KMS-11 (cell line): Measurements from ENCODE around the gene MYL4.

Experiments used
- H2AFZ ChIP-seq: fragments of 200-600 bp; sonication (generic); 2 replicates; pipeline ENCODE4 v1.6.1; 2016; ENCODE audit warnings: antibody characterized with exemption, mixed run types, low read depth
- H3K27ac ChIP-seq: fragments of 200-600 bp; sonication (generic); 2 replicates; pipeline ENCODE4 v1.6.1; 2016; ENCODE audit warnings: mild to moderate bottlenecking, mixed run types
- H3K27me3 ChIP-seq: fragments of 200-600 bp; sonication (generic); 2 replicates; pipeline ENCODE4 v1.6.1; 2017; ENCODE audit warnings: mild to moderate bottlenecking, low read depth, mixed run types, moderate library complexity; ENCODE audit not compliant: insufficient read depth
- H3K36me3 ChIP-seq: fragments of 200-600 bp; sonication (generic); 2 replicates; pipeline ENCODE4 v1.6.1; 2017; ENCODE audit warnings: mild to moderate bottlenecking, mixed run types; ENCODE audit not compliant: insufficient read depth
- H3K4me1 ChIP-seq: fragments of 200-600 bp; sonication (generic); 2 replicates; pipeline ENCODE4 v1.6.1; 2016; ENCODE audit warnings: mild to moderate bottlenecking, low read depth, mixed run types; ENCODE audit not compliant: poor library complexity, severe bottlenecking
- H3K4me2 ChIP-seq: fragments of 200-600 bp; sonication (generic); 2 replicates; pipeline ENCODE4 v1.7.0; 2016; ENCODE audit warnings: mild to moderate bottlenecking, mixed run types
- H3K4me3 ChIP-seq: fragments of 200-600 bp; sonication (generic); IDR thresholded peaks from 2 replicates; pipeline ENCODE4 v1.6.1; 2017; ENCODE audit warnings: low read depth, low read length, mixed read lengths; ENCODE audit not compliant: insufficient read depth
- H3K79me2 ChIP-seq: fragments of 200-600 bp; sonication (generic); 2 replicates; pipeline ENCODE4 v1.6.1; 2016; ENCODE audit warnings: low read depth, mixed run types; ENCODE audit not compliant: insufficient read depth
- H3K9ac ChIP-seq: fragments of 200-600 bp; sonication (generic); 2 replicates; pipeline ENCODE4 v1.6.1; 2016; ENCODE audit warnings: mild to moderate bottlenecking, mixed run types
- H4K20me1 ChIP-seq: fragments of 200-600 bp; sonication (generic); 2 replicates; pipeline ENCODE4 v1.6.1; 2016; ENCODE audit warnings: mild to moderate bottlenecking, mixed run types; ENCODE audit not compliant: insufficient read depth
- CTCF ChIP-seq: fragments of 200-600 bp; sonication (generic); conservative IDR thresholded peaks from 2 replicates; pipeline ENCODE4 v1.6.1; 2017; ENCODE audit warnings: low read depth, mild to moderate bottlenecking, antibody characterized with exemption, low read length, moderate library complexity, mixed read lengths

The MYL4 gene

DNA sequence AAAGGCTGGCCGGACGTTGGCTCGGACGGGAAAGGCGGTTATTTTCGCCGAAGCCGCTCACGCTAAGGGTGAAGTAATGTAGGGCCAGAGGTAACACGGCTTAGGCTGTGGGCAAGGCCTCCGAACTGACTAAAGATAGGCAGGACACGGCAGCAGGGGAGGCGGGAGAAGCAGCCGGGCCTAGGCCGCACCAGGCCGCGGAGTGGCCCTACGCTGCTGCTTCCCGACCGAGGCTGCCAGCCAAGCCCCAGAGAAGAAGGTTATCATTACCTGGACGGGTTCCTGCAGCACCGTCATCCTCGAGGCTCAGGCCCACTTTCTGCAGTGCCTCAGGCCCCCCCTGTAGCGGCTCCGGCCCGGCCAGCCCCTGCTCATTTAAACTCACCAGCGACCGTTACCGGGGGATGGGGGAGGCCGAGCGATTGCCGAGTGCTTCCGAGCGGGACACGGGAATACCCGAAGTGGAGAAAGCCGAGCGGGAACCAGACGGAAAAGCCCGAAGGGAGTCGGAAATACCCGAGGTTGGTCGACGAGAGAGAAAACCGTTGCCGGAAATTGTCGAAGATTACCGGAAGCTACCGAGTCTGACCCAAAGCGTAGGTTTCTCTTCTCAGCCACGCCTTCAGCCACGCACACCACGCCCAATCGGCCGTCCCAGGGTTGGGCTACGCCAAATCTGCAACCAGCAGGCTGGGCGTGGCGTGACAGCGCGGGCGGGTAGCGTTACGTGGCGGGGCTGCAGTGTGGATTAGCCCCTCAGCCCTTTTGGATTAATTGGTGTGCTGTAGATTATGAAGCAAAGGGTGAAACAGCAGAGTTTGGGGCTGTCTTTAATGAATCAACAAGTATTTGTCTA is 20.0 kb upstream of the MYL4 start, which contains the start of gene CDC27:
TSS of gene CDC27 (minus strand) at position 420 of the 856 bp plus-strand sequence. CDS start at position 297, 123 bp downstream.
- no peak for TF ChIP-seq CTCF
- Histone ChIP-seq H2AFZ (peak within 1 kb of the TSS; percentile 67), H3K79me2 (peaks cover 49% of the 10 kb centered on the region), H3K4me3 (no peak within 1 kb of the TSS), H4K20me1 (no peaks in the 10 kb centered on the region; the same call in 1 of the 2 replicates), H3K27me3 (no peaks in the 10 kb centered on the region), H3K36me3 (no peaks in the 10 kb centered on the region), H3K4me2 (peak within 1 kb of the TSS; percentile 96), H3K9ac (peak within 1 kb of the TSS; percentile 91), H3K27ac (peak within 1 kb of the TSS; percentile 89), H3K4me1 (peaks cover 73% of the 10 kb centered on the region)

DNA sequence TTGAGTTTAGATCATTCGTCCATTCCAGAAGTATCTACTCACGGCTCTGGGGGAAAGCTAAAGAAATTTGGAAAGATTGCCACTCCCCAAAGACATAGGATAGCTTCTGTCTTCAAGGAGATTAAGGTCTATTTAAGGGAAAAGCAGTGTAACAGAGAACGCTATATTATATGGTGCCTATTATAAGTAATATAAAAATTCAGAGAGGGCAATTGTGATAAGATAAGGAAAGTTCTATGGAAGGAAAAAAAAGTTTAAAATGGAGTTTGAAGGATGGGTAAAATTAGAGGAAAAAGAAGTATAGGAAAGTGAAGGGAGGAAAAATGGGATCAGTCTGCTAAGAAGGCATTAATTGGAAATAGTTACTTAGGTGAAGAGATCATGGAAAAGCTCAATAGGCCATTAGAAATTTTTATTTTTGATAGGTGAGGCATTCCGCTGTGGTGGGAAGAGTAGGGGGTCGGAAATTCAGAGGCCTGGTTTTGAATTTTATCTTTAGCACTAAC is 19.4 kb upstream of the MYL4 start:
- H3K9ac ChIP-seq, result peak overlapping the region; percentile 33; the same call in 1 of the 2 replicates

GRCh38 chr17:47190243-47190642 is 18.9 kb upstream of the MYL4 start:
- Histone ChIP-seq H3K27ac (no peak overlapping the region), H3K27me3 (no peaks in the 10 kb centered on the region), H3K9ac (no peak overlapping the region), H2AFZ (no peak overlapping the region), H3K79me2 (peaks cover 39% of the 10 kb centered on the region), H3K36me3 (no peaks in the 10 kb centered on the region), H3K4me3 (no peak overlapping the region), H4K20me1 (no peaks in the 10 kb centered on the region; the same call in 1 of the 2 replicates), H3K4me2 (no peak overlapping the region), H3K4me1 (peaks cover 69% of the 10 kb centered on the region)
- no peak for TF ChIP-seq CTCF

More for the DNA sequence above, 19.4 kb upstream of the MYL4 start:
- Histone ChIP-seq H3K4me3 (no peak overlapping the region), H3K27ac (peak overlapping the region; percentile 18; the same call in 1 of the 2 replicates), H4K20me1 (no peaks in the 10 kb centered on the region; the same call in 1 of the 2 replicates), H2AFZ (peak overlapping the region; percentile 59; the same call in 1 of the 2 replicates), H3K36me3 (no peaks in the 10 kb centered on the region), H3K4me1 (peaks cover 70% of the 10 kb centered on the region), H3K4me2 (peak overlapping the region; percentile 83), H3K27me3 (no peaks in the 10 kb centered on the region), H3K79me2 (peaks cover 42% of the 10 kb centered on the region)
- TF ChIP-seq CTCF, result no peak

- H3K4me1 ChIP-seq, result peaks cover 64% of the 10 kb centered on the region
- no peaks in the 10 kb centered on the region for H3K27me3 ChIP-seq
- no peak overlapping the region for H3K4me3 ChIP-seq
- no peak overlapping the region for H3K9ac ChIP-seq
- no peak overlapping the region for H2AFZ ChIP-seq
- no peaks in the 10 kb centered on the region for H3K36me3 ChIP-seq
- H3K79me2 ChIP-seq, result peaks cover 33% of the 10 kb centered on the region
- no peak for TF ChIP-seq CTCF
- H4K20me1 ChIP-seq, result no peaks in the 10 kb centered on the region; the same call in 1 of the 2 replicates
- H3K4me2 ChIP-seq, result no peak overlapping the region
- no peak overlapping the region for H3K27ac ChIP-seq
These were observed 18.4 kb upstream of the MYL4 start for GRCh38 chr17:47190770-47191169.
